HepG2 (cell line): ENCODE results near the gene EIF5A. TPM values are rescaled to one million over a fixed set of nuclear protein-coding genes. Genes with fewer than 3 reads are reported as not detected.

Source experiments
- FOXK1 ChIP-seq: sonication (generic); formaldehyde crosslinking; IDR thresholded peaks from 2 replicates; pipeline ENCODE4 v1.4.0; 2020; ENCODE audit warnings: low read depth, missing genetic modification reagents, borderline replicate concordance
- HOXA3 ChIP-seq: sonication (generic); formaldehyde crosslinking; IDR thresholded peaks from 2 replicates; pipeline ENCODE4 v1.5.0; 2020; ENCODE audit warnings: missing genetic modification reagents
- IKZF5 ChIP-seq: IDR thresholded peaks from 2 replicates; pipeline ENCODE4 v1.6.1; 2018; ENCODE audit warnings: missing genetic modification reagents, mild to moderate bottlenecking, missing compliant biosample characterization
- KLF12 ChIP-seq: sonication (generic); formaldehyde crosslinking; IDR thresholded peaks from 2 replicates; pipeline ENCODE4 v1.4.0; 2020; ENCODE audit warnings: missing genetic modification reagents, borderline replicate concordance
- LCORL ChIP-seq, 2 experiments: fragments of 450-650 bp in 1 of 2; sonication (generic) in 1 of 2; formaldehyde crosslinking in 1 of 2; IDR thresholded peaks; 2 replicates each; pipeline versions ENCODE4 v1.5.0 to v1.6.1; 2017 to 2020; ENCODE audit warnings: antibody characterized with exemption in 1 of 2, missing genetic modification reagents in 1 of 2
- NR2C2 ChIP-seq: sonication (generic); formaldehyde crosslinking; IDR thresholded peaks from 2 replicates; pipeline ENCODE4 v1.4.0; 2020; ENCODE audit warnings: missing genetic modification reagents, mild to moderate bottlenecking, moderate library complexity, borderline replicate concordance
- PITX1 ChIP-seq: sonication (generic); formaldehyde crosslinking; IDR thresholded peaks from 2 replicates; pipeline ENCODE4 v1.5.1; 2020; ENCODE audit warnings: mild to moderate bottlenecking, missing genetic modification reagents
- TAF1 ChIP-seq: sonication (generic); formaldehyde crosslinking; IDR thresholded peaks from 2 replicates; pipeline ENCODE4 v1.4.0; 2020; ENCODE audit warnings: missing genetic modification reagents
- TCF12 ChIP-seq, 2 experiments: fragments of 450-650 bp in 1 of 2; sonication (generic) in 1 of 2; formaldehyde crosslinking in 1 of 2; IDR thresholded peaks; 2 replicates each; pipeline versions ENCODE4 v1.6.1 to v1.8.0; 2017 to 2022; ENCODE audit warnings: antibody characterized with exemption in 1 of 2, mild to moderate bottlenecking in 1 of 2, missing genetic modification reagents in 1 of 2, moderate library complexity in 1 of 2
- TIGD3 ChIP-seq: sonication (generic); formaldehyde crosslinking; IDR thresholded peaks from 2 replicates; pipeline ENCODE4 v1.5.1; 2020; ENCODE audit warnings: mild to moderate bottlenecking, missing genetic modification reagents, borderline replicate concordance
- ZBED4 ChIP-seq: sonication (generic); formaldehyde crosslinking; IDR thresholded peaks from 2 replicates; pipeline ENCODE4 v1.4.0; 2020; ENCODE audit warnings: missing genetic modification reagents, borderline replicate concordance
- ZBTB46 ChIP-seq: sonication (generic); formaldehyde crosslinking; IDR thresholded peaks from 2 replicates; pipeline ENCODE4 v1.4.0; 2020; ENCODE audit warnings: mild to moderate bottlenecking, missing genetic modification reagents, borderline replicate concordance
- ZMYM3 ChIP-seq: sonication (generic); formaldehyde crosslinking; IDR thresholded peaks from 2 replicates; pipeline ENCODE4 v1.5.1; 2020; ENCODE audit warnings: mild to moderate bottlenecking, missing genetic modification reagents
- ZNF333 ChIP-seq: sonication (generic); formaldehyde crosslinking; IDR thresholded peaks from 2 replicates; pipeline ENCODE4 v1.4.0; 2020; ENCODE audit warnings: mild to moderate bottlenecking, missing genetic modification reagents, borderline replicate concordance
- ZNF337 ChIP-seq: sonication (generic); formaldehyde crosslinking; IDR thresholded peaks from 2 replicates; pipeline ENCODE4 v1.5.1; 2020; ENCODE audit warnings: missing genetic modification reagents, low read depth, mild to moderate bottlenecking, borderline replicate concordance
- ZNF503 ChIP-seq: sonication (generic); formaldehyde crosslinking; IDR thresholded peaks from 2 replicates; pipeline ENCODE4 v1.4.0; 2020; ENCODE audit warnings: missing genetic modification reagents
- ZNF841 ChIP-seq: sonication (generic); formaldehyde crosslinking; IDR thresholded peaks from 2 replicates; pipeline ENCODE4 v1.8.1; 2023; ENCODE audit warnings: missing genetic modification reagents, borderline replicate concordance
- polyA plus RNA-seq, 8 experiments: library from polyadenylated mRNA; depleted of rRNA in 3 of 8; stranded (reverse) in 7 of 8; unstranded in 1 of 8; fragments of >200 nt; fragmentation: Illumina TruSeq in 4 of 8; extraction: Trizol in 4 of 8; gene quantifications; 2 replicates each; pipeline versions ENCODE4 v1.2.1 to v1.2.3, GENCODE V29; 2011 to 2016; ENCODE audit warnings: low read depth in 4 of 8, missing spikeins in 1 of 8, mixed read lengths in 1 of 8; ENCODE audit not compliant: insufficient read depth in 1 of 8
- total RNA-seq, 5 experiments: library from RNA; depleted of rRNA; stranded (reverse); fragments of >200 nt; fragmentation: Illumina TruSeq; extraction: Trizol; gene quantifications; 2 replicates each; pipeline ENCODE4 v1.2.3, GENCODE V29; 2016; ENCODE audit warnings: low read depth in 1 of 5

Gene EIF5A
- total and polyA plus RNA-seq, 2 of the 13 experiments (the other 11 are each of a cell fraction or from before 2014, with no cell fraction given) = 319 to 337 TPM

GRCh38 chr17:7258731-7259554 lies 48.5 kb upstream of the EIF5A start (continued):
- TF ChIP-seq TIGD3 (CRISPR knock-in tag) = no peak
- TF ChIP-seq ZMYM3 (CRISPR knock-in tag) = no peak
- TF ChIP-seq TAF1 (CRISPR knock-in tag) = no peak
- no peak for TF ChIP-seq ZBTB46 (CRISPR knock-in tag)
- peak; percentile 48; the same call in 1 of the 2 replicates for TF ChIP-seq HOXA3 (CRISPR knock-in tag)
- TF ChIP-seq LCORL (IDR thresholded peaks at IDR 0.05) = no peak
- TF ChIP-seq LCORL (CRISPR knock-in tag; IDR thresholded peaks at IDR 0.05) = no peak
- TF ChIP-seq NR2C2 (CRISPR knock-in tag) = peak; percentile 63; the same call in 1 of the 2 replicates
- peak; percentile 69; the same call in 1 of the 2 replicates for TF ChIP-seq PITX1 (CRISPR knock-in tag)
- TF ChIP-seq TCF12 (IDR thresholded peaks at IDR 0.05) = no peak
- TF ChIP-seq TCF12 (CRISPR knock-in tag; IDR thresholded peaks at IDR 0.05) = 0 out of 2 replicates have a peak, but pooled peaks have one; percentile 31
- peak; percentile 75; the same call in 1 of the 2 replicates for TF ChIP-seq ZNF333 (CRISPR knock-in tag)
- TF ChIP-seq ZNF337 = no peak
- peak; percentile 12; the same call in 1 of the 2 replicates for TF ChIP-seq FOXK1 (CRISPR knock-in tag)
- no peak; the same call in 1 of the 2 replicates for TF ChIP-seq ZBED4 (CRISPR knock-in tag)
- TF ChIP-seq ZNF841 (CRISPR knock-in tag) = no peak
- no peak for TF ChIP-seq ZNF503 (CRISPR knock-in tag)
- TF ChIP-seq KLF12 (CRISPR knock-in tag) = peak; percentile 63; the same call in 1 of the 2 replicates
- TF ChIP-seq IKZF5 = no peak
